ENCODE data around the gene KCTD10.

KCTD10 gene

DNA sequence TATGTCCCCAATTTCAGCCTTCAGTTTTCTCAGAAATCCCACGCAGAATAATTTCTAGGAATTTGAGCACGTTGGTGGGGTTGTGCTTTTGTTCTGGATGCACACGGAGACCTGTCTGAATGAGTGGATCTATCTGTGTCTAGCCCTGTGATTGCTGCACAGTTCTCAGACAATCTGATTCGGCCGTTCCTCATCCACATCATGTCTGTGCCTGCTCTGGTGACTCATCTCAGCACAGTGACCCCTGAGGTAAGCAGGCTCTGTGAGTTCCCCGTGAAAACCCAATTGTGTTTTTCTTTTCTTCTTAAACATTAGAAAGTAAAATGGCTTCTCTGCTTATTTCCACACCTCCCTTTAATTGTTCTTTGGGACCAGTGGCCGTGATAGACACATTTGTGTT, 20.6 kb upstream of the KCTD10 start:
- DNase-seq (ENCODE audit: low read depth, low spot score): no peak
- no peak overlapping the region for H3K4me3 ChIP-seq (ENCODE audit: low read length)

DNA sequence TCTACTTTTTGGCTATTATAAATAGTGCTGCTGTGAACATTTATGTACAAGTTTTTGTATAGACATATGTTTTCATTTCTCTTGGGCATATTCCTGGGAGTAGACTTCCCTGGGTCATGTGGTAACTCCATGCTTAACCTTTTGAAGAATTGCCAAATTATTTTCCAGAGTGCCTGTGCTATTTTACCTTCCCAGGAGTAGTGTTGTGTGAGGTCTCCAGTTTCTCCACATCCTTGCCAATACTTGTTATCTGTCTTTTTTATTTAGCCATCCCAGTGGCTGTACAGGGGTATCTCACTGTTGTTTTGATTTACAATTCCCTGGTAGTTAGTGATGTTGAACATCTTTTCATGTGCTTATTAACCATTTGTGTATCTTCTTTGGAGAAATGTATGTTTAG, 19.2 kb upstream of the KCTD10 start:
- H3K4me3 ChIP-seq (ENCODE audit: low read length): no peak overlapping the region
- no peak for DNase-seq (ENCODE audit: low read depth, low spot score)

DNA sequence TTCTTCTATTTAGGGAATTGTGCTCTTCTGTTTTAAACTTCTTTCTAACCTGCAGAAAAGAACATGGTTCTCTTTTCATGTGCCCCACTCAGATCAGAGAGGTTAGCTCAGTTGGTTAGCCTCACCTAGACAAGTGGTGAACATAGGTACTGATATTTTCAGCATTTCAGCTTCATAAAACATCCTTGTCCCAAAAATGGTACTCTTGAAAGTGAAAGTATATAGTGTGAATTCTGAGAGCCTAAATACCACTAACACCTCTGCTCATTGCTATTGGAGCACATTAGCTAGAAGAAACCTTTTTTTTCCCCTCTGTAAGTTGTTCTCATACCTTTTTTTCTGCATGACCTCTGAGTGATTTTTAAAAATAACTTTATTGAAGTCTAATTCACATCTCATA, 17.9 kb upstream of the KCTD10 start:
- no peak for DNase-seq (ENCODE audit: low read depth, low spot score)
- H3K4me3 ChIP-seq (ENCODE audit: low read length): no peak overlapping the region

DNA sequence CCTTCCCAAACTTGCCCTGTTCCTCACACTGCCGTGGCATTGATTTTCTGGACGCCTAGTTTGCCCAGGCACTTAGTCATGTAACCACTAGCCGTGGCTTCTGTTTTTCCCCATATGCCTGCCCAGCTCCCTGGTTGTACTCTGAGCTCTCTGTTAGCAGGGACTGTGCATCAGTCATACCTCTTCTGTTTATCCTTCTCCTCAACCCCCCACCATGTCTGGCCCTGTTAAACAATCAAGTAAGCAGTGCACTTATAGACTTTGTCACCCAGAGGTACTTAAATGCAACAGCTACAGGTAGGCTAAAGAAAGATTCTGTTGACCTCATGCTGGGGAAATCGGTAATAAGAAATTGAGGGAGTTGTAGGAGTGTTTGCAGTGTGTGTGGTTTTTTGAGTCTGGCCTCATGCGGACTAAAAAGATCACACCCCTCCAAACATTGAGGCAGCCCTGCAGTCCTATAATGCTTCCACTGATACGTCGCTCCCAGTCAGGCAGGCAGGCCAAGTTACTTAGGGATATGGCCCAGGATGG, 17.3 kb upstream of the KCTD10 start:
- H3K4me3 ChIP-seq (ENCODE audit: low read length): no peak overlapping the region
- DNase-seq (ENCODE audit: low read depth, low spot score): no peak

DNA sequence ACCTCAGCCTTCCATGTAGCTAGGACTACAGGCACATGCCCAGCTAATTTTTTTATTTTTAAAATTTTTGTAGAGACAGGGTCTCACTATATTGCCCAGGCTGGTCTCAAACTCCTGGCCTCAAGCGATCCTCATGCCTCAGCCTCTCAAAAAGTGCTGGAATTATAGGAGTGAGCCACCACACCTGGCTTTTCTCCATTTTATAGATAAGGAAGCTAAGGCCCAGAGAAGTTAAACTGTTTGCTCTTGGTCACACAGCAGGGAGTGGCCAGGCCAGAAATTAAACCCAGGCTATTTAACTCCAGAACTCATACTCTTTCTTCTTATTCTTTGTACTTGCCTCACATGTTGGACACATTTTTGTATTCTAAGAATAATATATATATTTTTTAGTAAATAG, 16.8 kb upstream of the KCTD10 start:
- H3K4me3 ChIP-seq (ENCODE audit: low read length): no peak overlapping the region
- no peak for DNase-seq (ENCODE audit: low read depth, low spot score)

DNA sequence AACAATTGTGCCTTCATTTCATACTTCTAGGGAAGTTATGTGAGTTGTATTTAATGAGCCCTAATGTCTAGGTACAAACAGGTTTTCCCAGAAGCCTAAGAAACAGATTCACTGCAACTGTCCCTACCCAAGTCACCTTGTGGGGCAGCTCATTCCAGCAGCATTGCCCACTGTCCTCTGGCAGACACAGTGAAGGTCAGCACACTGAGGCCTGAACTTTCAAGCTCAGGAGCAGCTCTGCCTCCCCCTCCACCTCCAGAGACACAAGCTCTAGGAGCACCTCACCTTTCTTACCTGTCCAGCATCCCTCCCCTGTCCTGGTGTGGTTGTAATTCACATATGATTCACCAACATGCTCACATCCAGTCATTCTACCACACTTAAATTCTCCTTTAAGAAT, 16.0 kb upstream of the KCTD10 start:
- no peak for DNase-seq (ENCODE audit: low read depth, low spot score)

DNA sequence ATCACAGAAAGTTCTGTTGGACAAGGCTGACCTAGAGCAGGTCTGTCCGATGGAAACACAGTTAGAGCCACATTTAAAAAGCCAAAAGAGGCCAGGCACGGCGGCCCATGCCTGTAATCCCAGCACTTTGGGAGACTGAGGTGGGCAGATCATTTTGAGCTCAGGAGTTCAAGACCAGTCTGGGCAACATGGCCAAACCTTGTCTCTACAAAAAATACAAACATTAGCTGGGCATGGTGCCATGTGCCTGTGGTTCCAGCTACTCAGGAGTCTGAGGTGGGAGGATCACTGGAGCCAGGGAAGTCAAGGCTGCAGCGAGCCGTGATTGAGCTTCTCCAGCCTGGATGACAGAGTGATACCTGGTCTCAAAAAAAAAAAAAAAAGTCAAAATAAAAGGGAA, 15.3 kb upstream of the KCTD10 start:
- no peak for DNase-seq (ENCODE audit: low read depth, low spot score)
- no peak overlapping the region for H3K4me3 ChIP-seq (ENCODE audit: low read length)

More for the DNA sequence above, 16.0 kb upstream of the KCTD10 start:
- no peak overlapping the region for H3K4me3 ChIP-seq (ENCODE audit: low read length)

DNA sequence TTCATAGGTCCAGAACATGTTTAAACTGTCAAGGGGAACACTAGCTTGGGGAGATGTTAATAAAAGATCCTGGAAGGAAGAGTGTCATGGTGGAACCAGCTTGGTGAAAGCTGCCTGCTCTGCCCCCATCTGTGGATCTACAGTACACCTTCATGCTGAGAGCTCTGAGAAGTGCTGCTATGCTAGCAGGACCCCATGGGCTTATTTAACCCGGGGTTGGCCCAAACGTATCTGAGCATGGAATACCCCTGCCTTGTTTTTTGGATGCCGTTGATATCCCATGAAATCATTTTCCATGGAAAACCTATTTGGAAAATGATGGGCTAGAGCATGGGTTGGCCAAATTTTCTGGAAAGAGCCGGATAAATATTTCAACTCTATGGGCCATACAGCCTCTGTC, 14.6 kb upstream of the KCTD10 start:
- no peak for DNase-seq (ENCODE audit: low read depth, low spot score)
- H3K4me3 ChIP-seq (ENCODE audit: low read length): no peak overlapping the region

DNA sequence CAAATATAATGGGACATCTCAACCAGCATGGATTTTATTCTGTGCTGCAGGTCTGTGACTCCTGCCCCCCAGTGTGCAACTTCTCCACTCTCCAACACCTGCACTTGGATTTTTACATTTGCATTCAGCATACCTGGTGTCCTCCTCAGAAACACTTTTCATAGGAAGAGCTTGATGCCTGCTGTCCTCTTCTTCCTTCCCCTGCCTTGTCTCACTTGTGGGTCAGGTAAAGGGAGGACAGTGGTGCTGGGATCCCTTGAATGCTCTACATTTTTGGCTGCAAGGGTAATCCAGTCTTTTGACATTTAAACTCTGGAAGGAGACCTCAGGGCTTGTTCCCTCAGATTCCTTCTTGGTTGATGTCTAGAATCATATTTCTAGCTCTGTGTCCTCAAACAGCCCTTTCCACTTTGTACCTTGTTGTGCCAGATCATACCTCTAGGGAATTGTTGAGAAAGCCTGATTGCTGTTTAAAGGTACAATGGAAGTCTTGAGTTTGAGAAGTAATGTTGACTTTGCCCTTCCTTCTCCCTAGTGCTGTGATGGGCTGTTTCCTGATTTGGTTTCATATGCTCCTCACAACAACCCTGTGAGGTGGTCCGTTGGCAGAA, 13.0 kb upstream of the KCTD10 start:
- no peak for DNase-seq (ENCODE audit: low read depth, low spot score)
- H3K4me3 ChIP-seq (ENCODE audit: low read length): no peak overlapping the region

DNA sequence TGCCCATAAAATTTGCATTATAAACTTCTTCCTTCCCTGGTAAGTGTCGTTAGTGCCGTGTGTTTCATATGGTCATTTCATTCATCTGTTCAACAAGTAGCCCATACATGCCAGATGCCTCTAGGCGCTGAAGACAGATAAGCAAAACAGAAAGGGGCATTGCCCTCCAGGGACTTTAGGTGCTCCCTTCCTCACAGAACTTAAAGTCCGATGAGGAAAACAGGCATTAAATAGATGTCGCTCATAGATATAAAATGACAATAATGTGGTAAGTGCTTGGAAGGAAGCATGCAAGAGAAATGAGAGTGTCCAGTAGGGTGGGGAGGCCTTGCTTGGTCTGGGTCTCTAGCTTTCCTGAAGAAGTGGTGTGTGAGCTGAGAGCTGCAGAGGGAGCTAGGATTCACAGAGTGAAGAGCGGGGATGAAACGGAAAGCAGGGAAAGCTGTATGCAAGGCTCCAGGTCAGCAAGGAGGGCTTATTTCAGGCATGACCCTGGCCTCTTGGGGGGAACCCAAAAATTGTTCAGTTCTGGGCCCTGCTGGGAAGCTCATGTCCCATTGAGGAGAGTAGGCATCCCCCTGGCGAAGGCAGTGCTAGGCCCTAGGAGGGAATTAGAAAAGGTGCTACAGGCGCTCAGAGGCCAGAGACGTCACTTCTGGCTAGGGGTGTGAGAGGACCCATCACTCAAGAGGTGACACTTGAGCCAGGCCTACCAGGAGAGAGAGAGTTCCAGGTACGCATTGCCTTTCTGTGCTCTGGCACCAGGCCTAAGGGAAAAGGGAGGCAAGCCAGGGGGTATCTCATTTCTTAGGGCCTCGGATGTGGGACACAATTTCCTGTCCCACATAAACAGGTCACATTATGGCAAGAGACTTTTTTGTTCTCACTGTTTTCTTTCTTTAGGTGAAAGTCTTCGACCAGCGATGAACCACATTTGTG, 12.2 kb upstream of the KCTD10 start:
- no peak overlapping the region for H3K4me3 ChIP-seq (ENCODE audit: low read length)
- DNase-seq (ENCODE audit: low read depth, low spot score): no peak

DNA sequence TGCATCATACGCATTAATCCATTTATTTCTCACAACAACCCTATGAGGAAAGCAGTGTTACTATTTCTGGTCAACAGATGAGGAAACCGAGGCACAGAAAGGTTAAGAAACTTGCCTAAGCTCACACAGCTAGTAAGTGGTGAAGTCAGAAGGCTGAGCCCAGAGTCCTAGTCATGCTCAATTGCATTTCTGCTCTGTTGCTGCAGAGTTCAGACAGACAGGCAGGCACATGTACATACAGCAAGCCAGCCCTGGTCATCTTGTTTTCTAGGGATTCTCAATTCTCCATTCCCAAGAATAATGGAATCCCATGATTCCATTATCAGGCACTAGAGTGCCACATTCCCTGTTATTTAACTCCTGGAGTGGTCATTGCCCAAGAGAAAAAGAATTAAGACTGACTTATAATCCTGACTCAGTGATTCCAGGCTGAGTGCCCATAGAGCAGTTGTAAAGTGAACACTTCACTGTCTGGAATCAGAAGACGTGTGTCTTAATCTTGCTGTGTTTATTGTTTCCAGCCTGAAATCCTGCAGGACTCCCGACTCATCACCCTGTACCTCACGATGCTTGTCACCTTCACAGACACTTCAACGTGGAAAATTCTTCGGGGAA, 11.1 kb upstream of the KCTD10 start:
- no peak overlapping the region for H3K4me3 ChIP-seq (ENCODE audit: low read length)
- no peak for DNase-seq (ENCODE audit: low read depth, low spot score)

DNA sequence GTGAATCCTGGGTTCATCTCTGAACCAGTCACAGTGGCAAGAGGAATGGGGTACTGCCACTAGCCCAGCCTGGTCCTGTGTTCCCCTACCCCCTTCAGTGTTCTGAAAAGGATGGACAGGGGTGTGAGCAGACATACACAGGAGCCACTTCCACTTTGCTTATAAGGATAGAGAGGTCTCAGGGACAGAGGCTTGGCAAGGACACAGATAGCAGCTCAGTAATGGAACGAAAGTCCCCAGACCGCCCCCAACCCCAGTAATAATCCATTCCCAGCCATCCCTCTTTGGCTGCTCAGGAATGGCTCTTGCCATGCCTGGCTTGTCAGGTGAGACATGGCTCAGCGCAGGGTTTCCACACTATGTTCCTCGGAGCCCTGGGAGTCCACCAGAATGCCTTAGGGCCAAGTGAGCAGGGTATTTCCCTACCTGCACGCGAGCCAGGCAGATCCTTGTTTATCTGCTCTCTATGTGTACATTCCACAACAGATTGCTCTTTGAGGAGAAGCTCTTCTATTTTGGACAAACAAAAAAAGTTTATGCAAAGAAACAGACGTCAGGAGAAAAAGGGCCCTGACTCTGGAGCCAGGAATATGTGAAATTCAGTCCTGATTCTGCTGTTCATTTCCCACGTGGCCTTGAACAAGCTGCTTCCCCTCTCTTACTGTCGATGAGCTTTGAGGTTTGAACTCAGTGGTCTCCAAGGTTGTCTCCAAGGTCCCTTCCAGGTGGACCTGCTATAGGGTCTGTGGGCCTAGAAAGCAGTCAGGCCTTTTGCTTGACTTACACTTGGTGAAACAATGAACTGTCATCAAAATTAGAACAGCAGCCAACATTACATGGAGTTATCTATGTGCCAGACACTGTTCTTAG, 10.3 kb upstream of the KCTD10 start:
- no peak overlapping the region for H3K4me3 ChIP-seq (ENCODE audit: low read length)
- no peak for DNase-seq (ENCODE audit: low read depth, low spot score)

DNA sequence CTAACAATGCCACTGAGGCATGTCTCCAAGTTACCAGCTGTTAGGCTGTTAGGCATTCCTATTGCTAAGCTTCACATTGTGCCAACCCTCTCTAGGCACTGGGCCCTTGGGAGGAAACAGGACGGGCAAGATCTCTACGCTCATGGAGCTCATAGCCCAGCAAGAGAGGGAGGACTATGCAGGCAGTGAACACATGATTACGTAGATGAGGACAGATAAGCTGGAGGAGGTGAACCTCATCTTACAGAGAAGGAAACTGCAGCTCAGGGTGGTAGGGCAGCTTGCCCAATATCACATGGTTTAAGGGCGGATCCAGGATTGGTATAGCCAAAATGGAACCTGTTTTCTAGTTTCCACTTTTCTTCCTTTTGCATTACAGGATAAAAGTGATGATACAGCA, 8.1 kb upstream of the KCTD10 start:
- DNase-seq (ENCODE audit: low read depth, low spot score): no peak
- no peak overlapping the region for H3K4me3 ChIP-seq (ENCODE audit: low read length)

DNA sequence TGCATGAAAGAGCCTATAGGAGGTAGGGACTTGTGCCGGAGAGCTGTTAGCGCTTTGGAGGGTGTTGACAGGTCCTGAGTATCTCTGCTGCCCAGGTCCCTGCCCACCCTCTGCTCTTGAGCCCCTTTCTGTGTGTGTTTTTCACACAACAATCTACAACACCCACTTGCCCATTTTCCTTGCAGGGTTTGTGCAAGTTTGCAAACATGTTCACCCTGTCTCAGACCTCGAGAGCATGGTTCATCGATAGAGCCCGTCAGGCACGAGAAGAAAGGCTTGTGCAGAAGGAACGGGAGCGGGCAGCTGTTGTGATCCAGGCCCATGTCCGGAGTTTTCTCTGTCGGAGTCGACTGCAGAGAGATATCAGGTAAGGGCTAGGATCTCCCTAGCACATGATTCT, 6.2 kb upstream of the KCTD10 start:
- no peak for DNase-seq (ENCODE audit: low read depth, low spot score)
- no peak overlapping the region for H3K4me3 ChIP-seq (ENCODE audit: low read length)

DNA sequence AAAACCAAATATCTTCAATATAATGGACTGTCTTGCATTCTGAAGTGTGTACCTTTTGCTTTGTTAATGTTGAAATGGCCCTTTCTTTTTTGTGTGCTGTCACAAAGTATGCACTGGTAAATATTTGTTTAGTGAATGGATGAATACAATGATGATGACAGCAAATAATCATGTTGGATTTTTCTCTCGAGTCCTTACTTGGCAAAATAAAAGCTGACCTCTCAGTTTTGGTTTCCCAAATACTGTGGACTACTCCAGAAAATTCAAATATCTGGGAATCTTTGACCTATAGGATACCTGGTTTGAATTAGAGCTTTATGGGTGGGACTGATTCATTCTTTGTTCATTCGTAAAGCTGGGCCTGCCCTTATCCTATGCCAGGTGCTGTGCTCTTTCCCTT, 5.8 kb upstream of the KCTD10 start:
- DNase-seq (ENCODE audit: low read depth, low spot score): no peak
- no peak overlapping the region for H3K4me3 ChIP-seq (ENCODE audit: low read length)

DNA sequence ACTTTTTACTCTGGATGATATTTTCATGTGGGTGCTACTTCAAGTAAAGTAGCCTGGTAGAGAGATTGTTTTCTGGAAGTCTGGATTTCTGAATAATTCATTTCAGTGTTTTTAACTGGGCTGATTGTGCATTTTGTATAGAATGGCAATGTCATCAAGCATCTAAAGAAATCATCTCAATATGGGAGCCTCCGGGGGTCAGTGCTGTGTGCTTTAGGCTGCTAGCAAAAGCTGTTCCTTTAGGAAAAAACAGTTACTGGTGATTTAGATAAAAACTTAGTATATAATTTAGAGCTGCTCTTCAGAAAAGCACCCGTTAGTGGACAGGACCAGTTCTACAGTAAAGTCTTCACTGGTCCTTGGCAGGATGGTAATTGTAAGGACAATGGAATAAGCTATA, 5.4 kb upstream of the KCTD10 start:
- H3K4me3 ChIP-seq (ENCODE audit: low read length): no peak overlapping the region
- no peak for DNase-seq (ENCODE audit: low read depth, low spot score)

DNA sequence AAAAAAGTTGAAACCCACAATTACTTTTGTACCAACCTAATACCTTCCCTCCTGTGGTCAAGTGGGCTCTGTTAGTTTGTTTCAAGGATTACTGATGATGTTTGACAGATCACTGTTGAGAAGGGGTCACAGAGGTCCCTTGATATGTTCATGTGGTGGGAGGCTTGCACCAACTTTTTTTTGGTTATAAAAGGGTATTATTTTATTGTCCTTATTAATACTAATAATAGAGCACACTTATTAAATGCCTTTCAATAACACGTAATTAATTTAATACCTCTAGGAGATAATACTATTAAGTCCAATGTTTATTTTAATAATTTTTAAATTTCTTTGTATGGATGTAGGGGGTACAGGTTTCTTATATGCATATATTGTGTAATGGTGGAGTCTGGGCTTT, 4.8 kb upstream of the KCTD10 start:
- no peak overlapping the region for H3K4me3 ChIP-seq (ENCODE audit: low read length)
- DNase-seq (ENCODE audit: low read depth, low spot score): no peak

DNA sequence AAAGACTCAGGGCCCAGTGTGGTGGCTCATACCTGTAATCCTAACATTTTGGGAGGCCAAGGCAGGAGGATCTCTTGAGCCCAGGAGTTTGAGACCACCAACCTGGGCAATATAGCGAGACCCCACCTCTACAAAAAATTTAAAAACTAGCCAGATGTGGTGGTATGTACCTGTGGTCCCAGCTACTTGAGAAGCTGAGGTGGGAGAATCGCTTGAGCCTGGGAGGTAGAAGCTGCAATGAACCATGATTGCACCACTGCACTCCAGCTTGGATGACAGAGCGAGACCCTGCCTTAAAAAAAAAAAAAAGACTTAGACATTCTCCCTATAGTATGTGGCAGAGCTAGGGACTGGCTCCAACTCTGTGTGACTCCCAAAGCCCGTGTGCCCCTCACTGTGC, 3.3 kb upstream of the KCTD10 start:
- no peak overlapping the region for H3K4me3 ChIP-seq (ENCODE audit: low read length)
- no peak for DNase-seq (ENCODE audit: low read depth, low spot score)

DNA sequence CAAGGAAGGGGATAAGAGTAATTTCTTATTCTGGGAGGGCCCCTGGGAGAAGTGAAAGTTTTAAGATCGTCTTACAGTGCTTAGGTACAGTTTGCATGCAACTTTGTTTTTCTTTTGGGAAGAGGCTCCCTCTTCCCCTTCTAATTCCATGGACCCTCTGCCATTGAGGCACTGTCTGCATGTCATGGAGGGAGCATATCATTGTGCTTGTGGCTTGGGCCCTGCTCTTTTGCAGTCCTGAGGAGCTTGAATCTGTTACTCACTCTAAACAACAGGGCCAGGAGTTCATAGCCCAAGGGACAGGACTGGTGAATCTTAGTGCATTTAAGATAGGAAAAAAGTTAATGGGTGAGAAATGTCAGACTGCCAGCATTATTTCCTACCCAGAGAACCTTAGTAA, 2.7 kb upstream of the KCTD10 start:
- H3K4me3 ChIP-seq (ENCODE audit: low read length): no peak overlapping the region
- DNase-seq (ENCODE audit: low read depth, low spot score): no peak
